ENCODE measurements around the gene GPS1.

- TF ChIP-seq RELA (CRISPR knock-in tag; IDR thresholded peaks at IDR 0.05; ENCODE audit: borderline replicate concordance) (no peak), CTCF (IDR thresholded peaks at IDR 0.05) (no peak), NFYB (CRISPR knock-in tag; conservative IDR thresholded peaks at IDR 0.05; ENCODE audit: low read depth) (no peak), ATF2 (CRISPR knock-in tag; IDR thresholded peaks at IDR 0.05; ENCODE audit: borderline replicate concordance, low read depth) (no peak), HMGXB4 (CRISPR knock-in tag; IDR thresholded peaks at IDR 0.05) (no peak)
- TF ChIP-seq, protein P1, sequence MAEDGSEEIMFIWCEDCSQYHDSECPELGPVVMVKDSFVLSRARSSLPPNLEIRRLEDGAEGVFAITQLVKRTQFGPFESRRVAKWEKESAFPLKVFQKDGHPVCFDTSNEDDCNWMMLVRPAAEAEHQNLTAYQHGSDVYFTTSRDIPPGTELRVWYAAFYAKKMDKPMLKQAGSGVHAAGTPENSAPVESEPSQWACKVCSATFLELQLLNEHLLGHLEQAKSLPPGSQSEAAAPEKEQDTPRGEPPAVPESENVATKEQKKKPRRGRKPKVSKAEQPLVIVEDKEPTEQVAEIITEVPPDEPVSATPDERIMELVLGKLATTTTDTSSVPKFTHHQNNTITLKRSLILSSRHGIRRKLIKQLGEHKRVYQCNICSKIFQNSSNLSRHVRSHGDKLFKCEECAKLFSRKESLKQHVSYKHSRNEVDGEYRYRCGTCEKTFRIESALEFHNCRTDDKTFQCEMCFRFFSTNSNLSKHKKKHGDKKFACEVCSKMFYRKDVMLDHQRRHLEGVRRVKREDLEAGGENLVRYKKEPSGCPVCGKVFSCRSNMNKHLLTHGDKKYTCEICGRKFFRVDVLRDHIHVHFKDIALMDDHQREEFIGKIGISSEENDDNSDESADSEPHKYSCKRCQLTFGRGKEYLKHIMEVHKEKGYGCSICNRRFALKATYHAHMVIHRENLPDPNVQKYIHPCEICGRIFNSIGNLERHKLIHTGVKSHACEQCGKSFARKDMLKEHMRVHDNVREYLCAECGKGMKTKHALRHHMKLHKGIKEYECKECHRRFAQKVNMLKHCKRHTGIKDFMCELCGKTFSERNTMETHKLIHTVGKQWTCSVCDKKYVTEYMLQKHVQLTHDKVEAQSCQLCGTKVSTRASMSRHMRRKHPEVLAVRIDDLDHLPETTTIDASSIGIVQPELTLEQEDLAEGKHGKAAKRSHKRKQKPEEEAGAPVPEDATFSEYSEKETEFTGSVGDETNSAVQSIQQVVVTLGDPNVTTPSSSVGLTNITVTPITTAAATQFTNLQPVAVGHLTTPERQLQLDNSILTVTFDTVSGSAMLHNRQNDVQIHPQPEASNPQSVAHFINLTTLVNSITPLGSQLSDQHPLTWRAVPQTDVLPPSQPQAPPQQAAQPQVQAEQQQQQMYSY (CRISPR knock-in tag; IDR thresholded peaks at IDR 0.05): no peak
Measured at GRCh38 chr17:82015311-82015971, 36.3 kb upstream of the GPS1 start.
